ENCODE measurements around the gene ZNF396.

Gene ZNF396

DNA sequence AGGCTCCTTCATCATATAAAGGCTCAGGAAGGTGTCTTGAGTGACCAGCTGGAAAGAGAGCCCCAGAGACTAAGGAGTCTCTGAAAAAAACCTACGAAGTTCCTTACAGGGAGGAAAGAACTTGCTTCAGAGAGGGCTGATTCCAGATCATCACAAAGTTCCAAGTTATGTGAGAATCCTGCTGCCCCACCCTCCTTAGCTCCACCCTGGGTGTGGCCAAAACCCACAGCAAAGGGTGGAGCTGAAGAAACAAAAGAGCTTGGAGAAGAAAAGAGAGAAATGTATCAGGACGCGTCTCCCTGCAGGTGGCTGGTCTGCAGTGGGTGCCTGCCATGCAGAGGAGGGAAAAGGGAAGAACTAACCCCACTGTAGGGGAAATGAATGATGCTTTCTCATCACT, 32.8 kb upstream of the ZNF396 start:
- H3F3A ChIP-seq (ENCODE audit: insufficient read depth) = peaks cover 52% of the 10 kb centered on the region
- H3K79me2 ChIP-seq (ENCODE audit: insufficient read depth, low read length) = no peaks in the 10 kb centered on the region
- H3K27me3 ChIP-seq (ENCODE audit: low read length) = no peaks in the 10 kb centered on the region
- no peak overlapping the region for H3K4me3 ChIP-seq (ENCODE audit: insufficient read depth, low read length, poor library complexity, severe bottlenecking)
- H4K20me1 ChIP-seq (ENCODE audit: low read depth, low read length) = no peaks in the 10 kb centered on the region
- no peak for TF ChIP-seq EZH2phosphoT487 (conservative IDR thresholded peaks at IDR 0.05; ENCODE audit: low read length)
- TF ChIP-seq, protein P1, sequence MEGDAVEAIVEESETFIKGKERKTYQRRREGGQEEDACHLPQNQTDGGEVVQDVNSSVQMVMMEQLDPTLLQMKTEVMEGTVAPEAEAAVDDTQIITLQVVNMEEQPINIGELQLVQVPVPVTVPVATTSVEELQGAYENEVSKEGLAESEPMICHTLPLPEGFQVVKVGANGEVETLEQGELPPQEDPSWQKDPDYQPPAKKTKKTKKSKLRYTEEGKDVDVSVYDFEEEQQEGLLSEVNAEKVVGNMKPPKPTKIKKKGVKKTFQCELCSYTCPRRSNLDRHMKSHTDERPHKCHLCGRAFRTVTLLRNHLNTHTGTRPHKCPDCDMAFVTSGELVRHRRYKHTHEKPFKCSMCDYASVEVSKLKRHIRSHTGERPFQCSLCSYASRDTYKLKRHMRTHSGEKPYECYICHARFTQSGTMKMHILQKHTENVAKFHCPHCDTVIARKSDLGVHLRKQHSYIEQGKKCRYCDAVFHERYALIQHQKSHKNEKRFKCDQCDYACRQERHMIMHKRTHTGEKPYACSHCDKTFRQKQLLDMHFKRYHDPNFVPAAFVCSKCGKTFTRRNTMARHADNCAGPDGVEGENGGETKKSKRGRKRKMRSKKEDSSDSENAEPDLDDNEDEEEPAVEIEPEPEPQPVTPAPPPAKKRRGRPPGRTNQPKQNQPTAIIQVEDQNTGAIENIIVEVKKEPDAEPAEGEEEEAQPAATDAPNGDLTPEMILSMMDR (IDR thresholded peaks at IDR 0.05; ENCODE audit: insufficient read depth, low read length, poor library complexity, severe bottlenecking) = no peak
- peak overlapping the region; percentile 94 for H3K27ac ChIP-seq (ENCODE audit: low read depth, low read length)
- no peak overlapping the region for H2AFZ ChIP-seq (ENCODE audit: low read depth, low read length, severe bottlenecking)
- no peaks in the 10 kb centered on the region for H3K9me2 ChIP-seq (replicated peaks; ENCODE audit: insufficient read depth, low read length)
- H3K9me3 ChIP-seq (ENCODE audit: insufficient read depth, low read length) = no peaks in the 10 kb centered on the region
- no peaks in the 10 kb centered on the region for H3K36me3 ChIP-seq (ENCODE audit: low read length)
- peak overlapping the region; percentile 50 for H3K4me2 ChIP-seq (ENCODE audit: low read depth, low read length, poor library complexity, severe bottlenecking)
- peak overlapping the region; percentile 29; the same call in 1 of the 2 replicates for H3K9ac ChIP-seq (ENCODE audit: low read length)

DNA sequence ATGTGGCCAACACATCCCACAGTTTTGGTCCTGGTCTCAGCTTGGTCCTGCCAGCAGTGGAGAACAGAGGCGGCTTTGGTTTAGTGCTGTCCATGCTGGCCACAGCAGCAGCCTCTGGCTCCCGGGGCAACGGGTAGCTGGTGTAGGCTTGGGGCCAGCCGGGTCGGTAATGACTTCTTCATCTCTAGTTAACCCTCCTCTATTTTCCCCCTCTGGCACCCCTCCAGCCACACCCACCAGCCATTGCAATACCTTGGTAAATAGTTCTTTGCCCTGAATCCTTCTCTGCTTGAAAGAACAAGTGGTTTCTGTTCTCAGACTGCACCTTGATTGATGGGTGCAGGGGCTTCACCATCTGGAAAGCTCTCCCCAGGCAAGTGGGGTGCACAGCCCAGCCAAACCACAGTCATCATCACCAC, 31.7 kb upstream of the ZNF396 start:
- Histone ChIP-seq H3F3A (ENCODE audit: insufficient read depth) (peaks cover 46% of the 10 kb centered on the region), H3K36me3 (ENCODE audit: low read length) (no peaks in the 10 kb centered on the region), H3K9me2 (replicated peaks; ENCODE audit: insufficient read depth, low read length) (no peaks in the 10 kb centered on the region), H3K4me2 (ENCODE audit: low read depth, low read length, poor library complexity, severe bottlenecking) (peak overlapping the region; percentile 50), H4K20me1 (ENCODE audit: low read depth, low read length) (no peaks in the 10 kb centered on the region), H3K27ac (ENCODE audit: low read depth, low read length) (peak overlapping the region; percentile 94), H3K4me3 (ENCODE audit: insufficient read depth, low read length, poor library complexity, severe bottlenecking) (no peak overlapping the region), H3K9me3 (ENCODE audit: insufficient read depth, low read length) (no peaks in the 10 kb centered on the region), H2AFZ (ENCODE audit: low read depth, low read length, severe bottlenecking) (no peak overlapping the region), H3K9ac (ENCODE audit: low read length) (peak overlapping the region; percentile 21; the same call in 1 of the 2 replicates), H3K79me2 (ENCODE audit: insufficient read depth, low read length) (no peaks in the 10 kb centered on the region), H3K27me3 (ENCODE audit: low read length) (no peaks in the 10 kb centered on the region)
- TF ChIP-seq, protein P1 (IDR thresholded peaks at IDR 0.05; ENCODE audit: insufficient read depth, low read length, poor library complexity, severe bottlenecking) = no peak
- no peak for TF ChIP-seq EZH2phosphoT487 (conservative IDR thresholded peaks at IDR 0.05; ENCODE audit: low read length)

DNA sequence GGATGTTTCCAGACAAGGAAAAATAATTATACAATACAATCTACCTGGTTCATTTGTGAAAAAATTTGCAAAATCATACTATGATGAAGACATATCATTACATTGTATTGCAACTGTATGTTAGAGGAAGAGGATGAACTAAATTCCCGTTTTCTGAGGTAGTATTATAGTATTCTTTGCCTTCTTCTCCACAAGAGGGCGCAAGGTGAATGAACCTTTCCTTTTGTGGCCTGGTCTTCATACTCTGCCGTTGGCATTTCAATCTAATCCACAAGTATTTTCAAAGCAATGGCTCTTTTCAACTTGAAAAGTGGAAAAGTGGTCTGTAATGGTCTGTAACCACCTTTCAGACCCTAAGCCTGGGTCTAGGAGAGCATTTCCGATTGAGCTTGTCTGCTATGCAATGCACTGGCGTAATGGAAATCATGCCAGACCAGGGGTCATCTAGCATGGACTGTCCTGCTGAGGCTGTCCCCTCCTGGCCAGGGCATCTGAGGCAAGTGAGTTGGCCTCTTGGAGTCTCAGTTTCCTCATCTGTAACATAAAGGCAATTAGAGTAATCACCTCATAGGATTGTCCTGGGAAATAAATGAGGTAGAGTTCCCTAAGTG, 30.8 kb upstream of the ZNF396 start:
- Histone ChIP-seq H3K36me3 (ENCODE audit: low read length) (no peaks in the 10 kb centered on the region), H3K4me3 (ENCODE audit: insufficient read depth, low read length, poor library complexity, severe bottlenecking) (no peak overlapping the region), H3K9ac (ENCODE audit: low read length) (no peak overlapping the region), H3K79me2 (ENCODE audit: insufficient read depth, low read length) (no peaks in the 10 kb centered on the region), H4K20me1 (ENCODE audit: low read depth, low read length) (no peaks in the 10 kb centered on the region), H2AFZ (ENCODE audit: low read depth, low read length, severe bottlenecking) (no peak overlapping the region), H3F3A (ENCODE audit: insufficient read depth) (peaks cover 37% of the 10 kb centered on the region), H3K9me2 (replicated peaks; ENCODE audit: insufficient read depth, low read length) (no peaks in the 10 kb centered on the region), H3K9me3 (ENCODE audit: insufficient read depth, low read length) (no peaks in the 10 kb centered on the region), H3K27me3 (ENCODE audit: low read length) (no peaks in the 10 kb centered on the region), H3K27ac (ENCODE audit: low read depth, low read length) (no peak overlapping the region; the same call in 1 of the 2 replicates), H3K4me2 (ENCODE audit: low read depth, low read length, poor library complexity, severe bottlenecking) (no peak overlapping the region)
- TF ChIP-seq, protein P1 (IDR thresholded peaks at IDR 0.05; ENCODE audit: insufficient read depth, low read length, poor library complexity, severe bottlenecking) = peak; percentile 84
- no peak for TF ChIP-seq EZH2phosphoT487 (conservative IDR thresholded peaks at IDR 0.05; ENCODE audit: low read length)

All from SU-DHL-6 (cell line).